Measurements from ENCODE around the gene MUL1. TPM values are rescaled to one million over a fixed set of nuclear protein-coding genes. Genes with fewer than 3 reads are reported as not detected.

The MUL1 gene
- total RNA-seq, 1 experiment from 2014 or later = 21.9 TPM

DNA sequence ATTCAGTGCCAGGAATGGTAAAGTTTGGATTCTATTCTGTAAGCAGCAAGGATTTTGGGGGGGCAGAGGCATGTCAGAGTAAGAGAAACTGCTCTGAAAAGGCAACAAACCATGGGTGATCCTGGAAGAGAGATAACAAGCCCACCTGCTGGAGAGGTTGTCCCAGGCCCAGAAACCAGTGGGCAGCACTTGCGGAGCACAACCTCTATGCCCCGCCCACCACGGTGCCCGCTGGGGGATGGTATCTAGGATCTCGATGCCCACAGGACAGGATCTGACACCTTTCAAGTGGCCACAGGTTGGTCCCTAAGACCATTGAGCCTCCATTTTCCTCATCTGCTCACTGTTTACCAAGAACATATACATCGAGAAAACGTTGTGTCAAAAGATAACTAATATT lies 20.3 kb upstream of the MUL1 start (continued):
- no peak for TF ChIP-seq MLX (CRISPR knock-in tag; IDR thresholded peaks at IDR 0.05)

DNA sequence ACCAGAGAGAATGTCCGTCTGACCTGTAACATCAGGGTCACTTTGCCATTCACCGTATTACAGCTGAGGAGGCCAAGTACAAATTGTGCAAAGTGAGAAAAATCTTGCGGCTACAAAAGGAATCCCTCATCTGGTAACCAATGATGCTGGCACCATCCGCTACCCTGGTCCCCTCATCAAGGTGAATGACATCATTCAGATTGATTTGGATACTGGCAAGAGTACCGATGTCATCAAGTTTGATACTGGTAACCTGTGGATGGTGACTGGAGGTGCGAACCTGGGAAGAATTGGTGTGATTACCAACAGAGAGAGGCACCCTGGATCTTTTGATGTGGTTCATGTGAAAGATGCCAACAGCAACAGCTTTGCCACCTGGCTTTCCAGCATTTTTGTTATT lies 18.3 kb upstream of the MUL1 start:
- no peaks in the 10 kb centered on the region for H3K36me3 Mint-ChIP-seq
- peaks cover 39% of the 10 kb centered on the region for H3K27me3 Mint-ChIP-seq (ENCODE audit: low read depth)
- H3K4me1 Mint-ChIP-seq = 0 out of 2 replicates have a peak, but pooled peaks cover 4% of the 10 kb centered on the region
- POLR2A ChIA-PET = no interaction called here
- ATAC-seq = no peak
- no peaks in the 10 kb centered on the region for H3K9me3 Mint-ChIP-seq
- no peak for DNase-seq (ENCODE audit: low spot score)
- TF ChIP-seq TEAD4 (CRISPR knock-in tag; IDR thresholded peaks at IDR 0.05) = no peak
- no peak for TF ChIP-seq GRHL2 (CRISPR knock-in tag; IDR thresholded peaks at IDR 0.05; ENCODE audit: insufficient replicate concordance, severe bottlenecking)
- TF ChIP-seq, protein P1, sequence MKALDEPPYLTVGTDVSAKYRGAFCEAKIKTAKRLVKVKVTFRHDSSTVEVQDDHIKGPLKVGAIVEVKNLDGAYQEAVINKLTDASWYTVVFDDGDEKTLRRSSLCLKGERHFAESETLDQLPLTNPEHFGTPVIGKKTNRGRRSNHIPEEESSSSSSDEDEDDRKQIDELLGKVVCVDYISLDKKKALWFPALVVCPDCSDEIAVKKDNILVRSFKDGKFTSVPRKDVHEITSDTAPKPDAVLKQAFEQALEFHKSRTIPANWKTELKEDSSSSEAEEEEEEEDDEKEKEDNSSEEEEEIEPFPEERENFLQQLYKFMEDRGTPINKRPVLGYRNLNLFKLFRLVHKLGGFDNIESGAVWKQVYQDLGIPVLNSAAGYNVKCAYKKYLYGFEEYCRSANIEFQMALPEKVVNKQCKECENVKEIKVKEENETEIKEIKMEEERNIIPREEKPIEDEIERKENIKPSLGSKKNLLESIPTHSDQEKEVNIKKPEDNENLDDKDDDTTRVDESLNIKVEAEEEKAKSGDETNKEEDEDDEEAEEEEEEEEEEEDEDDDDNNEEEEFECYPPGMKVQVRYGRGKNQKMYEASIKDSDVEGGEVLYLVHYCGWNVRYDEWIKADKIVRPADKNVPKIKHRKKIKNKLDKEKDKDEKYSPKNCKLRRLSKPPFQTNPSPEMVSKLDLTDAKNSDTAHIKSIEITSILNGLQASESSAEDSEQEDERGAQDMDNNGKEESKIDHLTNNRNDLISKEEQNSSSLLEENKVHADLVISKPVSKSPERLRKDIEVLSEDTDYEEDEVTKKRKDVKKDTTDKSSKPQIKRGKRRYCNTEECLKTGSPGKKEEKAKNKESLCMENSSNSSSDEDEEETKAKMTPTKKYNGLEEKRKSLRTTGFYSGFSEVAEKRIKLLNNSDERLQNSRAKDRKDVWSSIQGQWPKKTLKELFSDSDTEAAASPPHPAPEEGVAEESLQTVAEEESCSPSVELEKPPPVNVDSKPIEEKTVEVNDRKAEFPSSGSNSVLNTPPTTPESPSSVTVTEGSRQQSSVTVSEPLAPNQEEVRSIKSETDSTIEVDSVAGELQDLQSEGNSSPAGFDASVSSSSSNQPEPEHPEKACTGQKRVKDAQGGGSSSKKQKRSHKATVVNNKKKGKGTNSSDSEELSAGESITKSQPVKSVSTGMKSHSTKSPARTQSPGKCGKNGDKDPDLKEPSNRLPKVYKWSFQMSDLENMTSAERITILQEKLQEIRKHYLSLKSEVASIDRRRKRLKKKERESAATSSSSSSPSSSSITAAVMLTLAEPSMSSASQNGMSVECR (CRISPR knock-in tag; IDR thresholded peaks at IDR 0.05; ENCODE audit: borderline replicate concordance) = no peak
- no peak for TF ChIP-seq NR2C2 (CRISPR knock-in tag; IDR thresholded peaks at IDR 0.05)
- no peak for TF ChIP-seq RORB (CRISPR knock-in tag; IDR thresholded peaks at IDR 0.05)
- TF ChIP-seq JUN (CRISPR knock-in tag; IDR thresholded peaks at IDR 0.05) = no peak
- no peak for TF ChIP-seq MYBL2 (CRISPR knock-in tag; IDR thresholded peaks at IDR 0.05)
- TF ChIP-seq OVOL2 (CRISPR knock-in tag; IDR thresholded peaks at IDR 0.05; ENCODE audit: borderline replicate concordance) = no peak
- TF ChIP-seq PRRX2 (CRISPR knock-in tag; IDR thresholded peaks at IDR 0.05) = no peak
- no peak for TF ChIP-seq RELA (CRISPR knock-in tag; IDR thresholded peaks at IDR 0.05; ENCODE audit: borderline replicate concordance)
- H3K4me3 Mint-ChIP-seq = no peak overlapping the region
- H3K27ac Mint-ChIP-seq = no peak overlapping the region
- CTCF ChIA-PET = interaction anchor here (0.8 to 1.8 kb wide), 3 partner anchors 26 to 171 kb away, joined by 3 read pairs; partner anchors contain the start of genes FAM43B and PINK1

DNA sequence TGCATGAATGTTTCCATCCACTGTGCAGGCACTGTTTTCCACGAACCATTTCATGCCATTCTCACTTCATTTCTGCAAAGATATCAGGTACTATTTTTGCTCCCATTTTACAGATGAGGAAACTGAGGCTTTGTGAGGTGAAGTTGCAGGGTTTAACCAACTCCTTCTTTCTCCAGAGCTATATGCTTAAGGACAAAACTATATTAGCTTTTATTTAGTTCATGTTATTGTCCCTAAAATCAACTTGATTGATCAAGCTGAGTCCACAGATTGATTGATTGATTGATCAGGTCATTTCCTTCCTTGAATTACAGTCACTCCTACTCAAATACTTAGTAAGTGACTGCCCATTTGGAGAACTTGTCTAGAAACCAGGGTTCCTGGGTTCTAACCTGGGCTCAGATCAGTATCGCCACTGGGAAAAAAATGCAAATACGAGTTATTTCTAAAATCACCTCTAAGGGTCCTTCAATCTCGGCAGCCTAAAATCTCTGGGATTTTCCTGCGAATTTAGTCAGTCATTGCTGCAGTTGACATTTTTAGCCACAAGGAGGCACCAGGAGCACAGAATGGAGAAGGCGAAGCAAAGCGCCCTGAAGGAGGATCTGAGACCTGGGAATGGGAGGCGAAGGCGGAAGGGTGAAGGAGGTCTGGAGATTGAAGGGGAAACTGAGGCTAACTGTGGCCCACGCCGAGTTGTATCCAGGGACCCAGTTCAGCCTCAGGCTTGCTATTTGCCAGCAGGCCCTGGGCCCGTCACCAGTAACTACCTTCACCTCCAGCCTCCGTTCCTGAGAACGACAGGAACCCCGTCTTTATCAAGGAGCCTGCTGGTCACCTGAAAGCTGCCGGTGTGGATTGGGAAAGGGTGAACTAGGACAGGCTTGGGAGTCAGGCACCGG lies 14.3 kb upstream of the MUL1 start:
- POLR2A ChIA-PET = no interaction called here
- Mint-ChIP-seq H3K9me3 (no peaks in the 10 kb centered on the region), H3K36me3 (no peaks in the 10 kb centered on the region), H3K4me3 (peak overlapping the region; percentile 57), H3K27me3 (ENCODE audit: low read depth) (peaks cover 40% of the 10 kb centered on the region), H3K27ac (no peak overlapping the region), H3K4me1 (0 out of 2 replicates have a peak, but pooled peaks cover 4% of the 10 kb centered on the region)
- no peak for TF ChIP-seq ATF2 (CRISPR knock-in tag; IDR thresholded peaks at IDR 0.05; ENCODE audit: borderline replicate concordance, low read depth)
- TF ChIP-seq, protein P2, sequence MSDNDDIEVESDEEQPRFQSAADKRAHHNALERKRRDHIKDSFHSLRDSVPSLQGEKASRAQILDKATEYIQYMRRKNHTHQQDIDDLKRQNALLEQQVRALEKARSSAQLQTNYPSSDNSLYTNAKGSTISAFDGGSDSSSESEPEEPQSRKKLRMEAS (CRISPR knock-in tag; IDR thresholded peaks at IDR 0.05) = no peak
- TF ChIP-seq, protein P3, sequence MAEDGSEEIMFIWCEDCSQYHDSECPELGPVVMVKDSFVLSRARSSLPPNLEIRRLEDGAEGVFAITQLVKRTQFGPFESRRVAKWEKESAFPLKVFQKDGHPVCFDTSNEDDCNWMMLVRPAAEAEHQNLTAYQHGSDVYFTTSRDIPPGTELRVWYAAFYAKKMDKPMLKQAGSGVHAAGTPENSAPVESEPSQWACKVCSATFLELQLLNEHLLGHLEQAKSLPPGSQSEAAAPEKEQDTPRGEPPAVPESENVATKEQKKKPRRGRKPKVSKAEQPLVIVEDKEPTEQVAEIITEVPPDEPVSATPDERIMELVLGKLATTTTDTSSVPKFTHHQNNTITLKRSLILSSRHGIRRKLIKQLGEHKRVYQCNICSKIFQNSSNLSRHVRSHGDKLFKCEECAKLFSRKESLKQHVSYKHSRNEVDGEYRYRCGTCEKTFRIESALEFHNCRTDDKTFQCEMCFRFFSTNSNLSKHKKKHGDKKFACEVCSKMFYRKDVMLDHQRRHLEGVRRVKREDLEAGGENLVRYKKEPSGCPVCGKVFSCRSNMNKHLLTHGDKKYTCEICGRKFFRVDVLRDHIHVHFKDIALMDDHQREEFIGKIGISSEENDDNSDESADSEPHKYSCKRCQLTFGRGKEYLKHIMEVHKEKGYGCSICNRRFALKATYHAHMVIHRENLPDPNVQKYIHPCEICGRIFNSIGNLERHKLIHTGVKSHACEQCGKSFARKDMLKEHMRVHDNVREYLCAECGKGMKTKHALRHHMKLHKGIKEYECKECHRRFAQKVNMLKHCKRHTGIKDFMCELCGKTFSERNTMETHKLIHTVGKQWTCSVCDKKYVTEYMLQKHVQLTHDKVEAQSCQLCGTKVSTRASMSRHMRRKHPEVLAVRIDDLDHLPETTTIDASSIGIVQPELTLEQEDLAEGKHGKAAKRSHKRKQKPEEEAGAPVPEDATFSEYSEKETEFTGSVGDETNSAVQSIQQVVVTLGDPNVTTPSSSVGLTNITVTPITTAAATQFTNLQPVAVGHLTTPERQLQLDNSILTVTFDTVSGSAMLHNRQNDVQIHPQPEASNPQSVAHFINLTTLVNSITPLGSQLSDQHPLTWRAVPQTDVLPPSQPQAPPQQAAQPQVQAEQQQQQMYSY (CRISPR knock-in tag; IDR thresholded peaks at IDR 0.05) = peak; percentile 36; the same call in 1 of the 2 replicates
- no peak for TF ChIP-seq KAT7 (CRISPR knock-in tag; IDR thresholded peaks at IDR 0.05; ENCODE audit: borderline replicate concordance)
- TF ChIP-seq MXD4 (CRISPR knock-in tag; IDR thresholded peaks at IDR 0.05; ENCODE audit: borderline replicate concordance) = no peak
- TF ChIP-seq, protein P4, sequence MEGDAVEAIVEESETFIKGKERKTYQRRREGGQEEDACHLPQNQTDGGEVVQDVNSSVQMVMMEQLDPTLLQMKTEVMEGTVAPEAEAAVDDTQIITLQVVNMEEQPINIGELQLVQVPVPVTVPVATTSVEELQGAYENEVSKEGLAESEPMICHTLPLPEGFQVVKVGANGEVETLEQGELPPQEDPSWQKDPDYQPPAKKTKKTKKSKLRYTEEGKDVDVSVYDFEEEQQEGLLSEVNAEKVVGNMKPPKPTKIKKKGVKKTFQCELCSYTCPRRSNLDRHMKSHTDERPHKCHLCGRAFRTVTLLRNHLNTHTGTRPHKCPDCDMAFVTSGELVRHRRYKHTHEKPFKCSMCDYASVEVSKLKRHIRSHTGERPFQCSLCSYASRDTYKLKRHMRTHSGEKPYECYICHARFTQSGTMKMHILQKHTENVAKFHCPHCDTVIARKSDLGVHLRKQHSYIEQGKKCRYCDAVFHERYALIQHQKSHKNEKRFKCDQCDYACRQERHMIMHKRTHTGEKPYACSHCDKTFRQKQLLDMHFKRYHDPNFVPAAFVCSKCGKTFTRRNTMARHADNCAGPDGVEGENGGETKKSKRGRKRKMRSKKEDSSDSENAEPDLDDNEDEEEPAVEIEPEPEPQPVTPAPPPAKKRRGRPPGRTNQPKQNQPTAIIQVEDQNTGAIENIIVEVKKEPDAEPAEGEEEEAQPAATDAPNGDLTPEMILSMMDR (IDR thresholded peaks at IDR 0.05) = peak; percentile 75
- DNase-seq (ENCODE audit: low spot score) = peak; percentile 90
- CTCF ChIA-PET = interaction anchor here (0.7 to 2.2 kb wide), 9 partner anchors 12 to 142 kb away, joined by 3 to 15 read pairs (median 3); partner anchors contain the start of genes DDOST, FAM43B and PINK1
- peak; percentile 91 for ATAC-seq

Data from WTC11 (cell line).